GM21576 (cell line): ENCODE results near the gene PNRC1.
"Not testable (repeated sequence)": the region's sequence is repeated elsewhere in the genome, so short reads cannot be mapped to it uniquely, and the experiment has no call there.

Experiments used
- ATAC-seq: cut with Tn5 transposase; IDR thresholded peaks from one replicate; pipeline ENCODE4 v1.9.1; 2021; ENCODE audit warnings: mild to moderate bottlenecking, moderate library complexity; ENCODE audit not compliant: unreplicated experiment

Gene PNRC1

DNA sequence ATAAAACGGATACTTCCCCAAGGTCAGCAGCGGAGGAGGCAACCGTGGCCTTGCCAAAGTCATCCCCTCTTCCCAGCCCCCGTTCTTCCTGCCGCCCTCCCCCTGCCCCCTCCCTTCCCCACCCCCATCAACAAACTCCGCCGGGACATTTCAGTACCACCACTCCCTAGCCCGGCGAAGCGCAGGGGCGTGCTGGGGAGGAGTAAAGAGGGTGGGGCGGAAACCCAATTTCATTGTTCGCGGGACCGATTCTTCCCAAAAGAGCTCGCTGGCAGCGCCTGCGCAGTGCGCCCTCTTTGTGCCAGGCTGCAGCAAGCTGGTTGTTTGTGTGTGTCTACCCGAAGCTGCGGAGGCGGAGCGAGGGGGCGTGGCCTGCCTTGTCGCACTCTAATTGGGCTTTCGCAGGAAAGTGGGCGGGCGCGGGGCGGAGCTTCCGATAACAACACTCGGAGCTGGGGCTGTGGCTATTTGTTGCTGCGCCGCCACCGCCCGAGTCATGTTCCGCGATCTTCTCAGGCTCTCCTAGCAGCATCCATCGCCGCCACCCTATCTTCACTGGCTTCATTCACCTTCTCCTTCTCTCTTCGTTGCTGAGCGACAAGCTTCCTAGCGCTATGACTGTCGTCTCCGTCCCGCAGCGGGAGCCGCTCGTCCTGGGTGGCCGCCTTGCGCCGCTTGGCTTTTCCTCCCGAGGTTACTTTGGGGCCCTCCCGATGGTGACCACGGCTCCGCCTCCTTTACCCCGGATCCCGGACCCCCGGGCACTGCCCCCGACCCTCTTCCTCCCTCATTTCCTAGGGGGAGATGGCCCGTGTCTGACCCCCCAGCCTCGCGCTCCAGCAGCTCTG is at the start of gene PNRC1:
TSS of gene PNRC1 (plus strand) at position 471 of the 848 bp plus-strand sequence. CDS start at position 615, 144 bp downstream.
- peak; percentile 74 for ATAC-seq

DNA sequence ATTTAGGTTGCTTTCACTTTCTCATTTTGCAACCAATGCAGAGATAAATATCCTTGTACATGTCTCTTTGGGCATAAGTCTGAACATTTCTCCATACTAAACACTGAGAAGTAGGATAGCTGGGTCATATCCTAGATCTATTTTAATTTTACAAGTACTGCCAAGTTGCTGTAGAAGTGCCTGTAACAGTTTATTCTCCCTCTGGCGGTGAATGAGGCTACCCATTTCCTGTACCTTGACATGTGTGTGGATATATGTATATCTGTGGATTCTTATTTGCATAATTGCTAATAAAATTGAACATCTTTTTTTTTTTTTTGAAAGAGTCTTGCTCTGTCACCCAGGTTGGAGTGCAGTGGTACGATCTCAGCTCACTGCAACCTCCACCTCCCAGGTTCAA is 48.0 kb upstream of the PNRC1 start:
- ATAC-seq = no peak

DNA sequence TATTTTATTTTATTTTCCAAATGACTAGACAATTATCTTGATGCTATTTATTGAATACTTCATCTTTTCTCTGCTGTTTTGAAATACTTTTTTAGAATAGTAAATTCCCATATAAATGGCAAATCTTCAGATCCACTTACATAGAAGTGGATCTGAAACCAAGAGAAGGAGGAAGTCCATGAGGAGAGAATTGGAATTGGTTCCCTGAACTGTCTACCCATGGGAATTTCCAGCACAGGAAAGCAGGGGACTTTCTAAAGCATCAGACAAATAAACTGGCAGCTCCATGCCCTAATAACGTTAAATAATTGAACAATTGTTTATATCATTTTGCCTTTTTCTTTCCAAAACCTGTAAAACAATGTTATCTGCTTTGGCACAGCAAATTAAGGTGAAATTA is 47.1 kb upstream of the PNRC1 start:
- no peak for ATAC-seq

DNA sequence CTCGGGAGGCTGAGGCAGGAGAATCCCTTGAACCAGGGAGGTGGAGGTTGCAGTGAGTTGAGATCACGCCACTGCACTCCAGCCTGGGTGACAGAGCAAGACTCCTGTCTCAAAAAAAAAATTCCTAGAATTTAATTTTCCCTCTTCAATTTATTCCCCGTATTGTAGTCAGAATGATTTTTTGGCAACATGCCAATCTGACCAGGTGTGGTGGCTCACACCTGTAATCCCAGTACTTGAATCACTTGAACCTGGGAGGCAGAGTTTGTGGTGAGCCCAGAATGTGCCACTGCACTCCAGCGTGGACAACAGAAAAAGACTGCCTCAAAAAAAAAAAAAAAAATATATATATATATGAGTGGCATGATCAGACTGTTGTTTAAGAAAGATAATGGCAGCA is 46.4 kb upstream of the PNRC1 start:
- not testable (repeated sequence) for ATAC-seq

DNA sequence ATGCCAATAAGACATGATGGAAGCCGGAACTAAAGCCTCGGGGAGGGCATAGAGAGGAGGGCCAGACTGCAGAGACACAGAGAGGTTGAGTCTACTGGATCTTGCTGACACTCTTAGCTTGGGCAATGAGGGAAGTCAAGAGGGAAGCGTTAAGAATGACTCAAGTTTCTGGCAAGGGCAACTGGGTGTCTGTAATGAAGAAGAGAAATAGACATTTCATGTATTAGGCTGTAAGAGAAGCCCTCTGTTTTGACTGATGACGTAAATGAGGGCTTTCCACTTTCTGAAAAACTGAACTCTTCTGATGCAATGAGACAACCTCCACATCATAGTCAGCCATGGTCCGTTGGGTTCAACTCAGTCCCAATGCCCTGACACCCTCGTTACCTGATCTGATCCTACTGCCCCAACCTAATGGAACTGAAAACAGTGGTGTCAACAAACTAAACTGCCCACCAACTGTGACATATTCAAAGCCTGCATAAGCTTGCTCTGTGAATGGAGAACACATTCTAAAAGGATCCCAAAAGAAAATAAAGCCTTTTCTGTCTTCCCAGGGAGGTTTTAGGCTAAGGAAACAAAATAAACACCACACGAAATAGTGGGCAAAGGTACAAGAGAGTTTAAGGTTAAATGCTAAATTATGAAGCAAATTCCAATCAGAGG is 45.8 kb upstream of the PNRC1 start:
- ATAC-seq = no peak

DNA sequence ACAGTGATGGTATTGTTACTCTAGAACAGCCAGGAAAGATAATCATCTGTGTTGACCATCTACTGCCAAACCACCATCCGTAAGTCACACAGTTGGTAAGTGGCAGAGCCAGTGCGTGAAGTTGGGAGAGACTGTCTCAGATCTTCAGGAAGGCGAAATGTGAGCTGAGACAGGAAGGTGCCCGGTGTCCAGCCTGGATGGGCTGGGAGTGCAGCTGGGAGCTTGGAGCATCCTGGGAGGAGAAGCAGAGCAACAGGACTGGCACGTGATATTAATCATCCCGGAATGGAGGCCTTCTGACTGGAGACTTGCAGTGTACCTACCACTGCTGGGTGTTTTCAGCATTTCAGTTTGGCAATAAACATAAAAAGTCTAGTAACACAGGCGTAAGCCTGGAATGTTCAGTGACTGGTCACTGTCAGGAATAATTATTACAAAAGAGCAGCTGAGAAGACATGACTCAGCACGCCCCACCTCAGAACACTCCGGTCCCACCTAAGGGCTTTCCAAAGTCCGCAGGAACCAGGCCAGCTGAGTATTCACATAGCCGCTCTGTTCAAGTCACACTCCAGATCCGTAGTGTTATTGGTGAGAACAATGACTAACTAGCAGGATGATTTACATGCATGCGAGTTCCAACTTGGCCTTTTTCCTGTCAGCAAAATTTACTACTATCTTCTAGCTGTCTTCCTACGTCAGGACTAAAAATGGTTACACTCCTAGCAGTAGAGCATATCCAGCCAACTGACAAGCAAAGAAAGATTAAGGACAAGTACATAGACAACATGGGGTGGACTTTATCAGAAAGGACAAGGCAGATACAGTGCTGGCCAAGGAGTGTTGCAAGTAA is 45.1 kb upstream of the PNRC1 start:
- ATAC-seq = no peak

DNA sequence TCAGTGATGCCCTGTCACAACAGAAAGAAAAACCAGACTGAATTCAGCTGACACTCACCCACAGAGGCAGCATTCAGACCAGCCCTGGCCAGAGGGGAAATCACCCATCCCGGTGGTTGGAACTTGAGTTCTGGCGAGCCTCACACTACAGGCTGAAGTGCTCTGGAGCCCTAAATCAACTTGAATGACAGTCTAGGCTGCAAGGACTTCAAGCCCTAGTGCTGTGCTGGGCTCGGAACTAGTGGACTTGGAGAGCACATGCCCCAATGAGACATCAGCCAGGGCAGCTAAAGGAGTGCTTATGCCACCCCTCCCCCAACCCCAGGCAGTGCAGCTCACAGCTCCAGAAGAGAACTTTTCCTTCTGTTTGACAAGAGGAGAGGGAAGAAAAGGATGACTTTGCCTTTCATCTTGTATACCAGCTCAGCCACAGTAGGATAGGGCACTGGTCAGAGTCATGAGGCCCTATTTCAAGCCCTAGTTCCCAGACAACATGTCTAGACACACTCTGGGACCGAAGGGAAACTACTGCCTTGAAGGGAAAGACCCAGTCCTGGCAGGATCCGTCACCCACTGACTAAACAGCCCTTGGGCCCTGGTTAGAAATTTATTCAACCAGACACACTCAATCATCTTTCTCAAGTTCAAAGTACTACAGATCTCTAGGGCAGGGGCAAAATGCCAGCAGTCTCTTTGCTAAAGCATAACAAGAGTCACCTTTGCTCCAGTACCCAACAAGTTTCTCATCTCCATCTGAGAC is 43.2 kb upstream of the PNRC1 start:
- no peak for ATAC-seq

DNA sequence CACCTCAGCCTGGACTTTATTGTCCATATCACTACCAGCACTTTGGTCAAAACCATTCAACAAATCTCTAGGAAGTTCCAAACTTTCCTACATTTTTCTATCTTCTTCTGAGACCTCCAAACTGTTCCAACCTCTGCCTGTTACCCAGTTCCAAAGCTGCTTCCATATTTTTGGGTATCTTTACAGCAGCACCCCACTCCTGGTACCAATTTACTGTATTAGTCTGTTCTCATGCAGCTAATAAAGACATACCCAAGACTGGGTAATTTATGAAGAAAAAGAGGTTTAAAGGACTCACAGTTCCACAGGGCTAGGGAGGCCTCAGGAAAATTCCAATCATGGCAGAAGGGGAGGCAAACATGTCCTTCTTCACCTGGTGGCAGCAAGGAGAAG is 42.7 kb upstream of the PNRC1 start:
- ATAC-seq = not testable (repeated sequence)

DNA sequence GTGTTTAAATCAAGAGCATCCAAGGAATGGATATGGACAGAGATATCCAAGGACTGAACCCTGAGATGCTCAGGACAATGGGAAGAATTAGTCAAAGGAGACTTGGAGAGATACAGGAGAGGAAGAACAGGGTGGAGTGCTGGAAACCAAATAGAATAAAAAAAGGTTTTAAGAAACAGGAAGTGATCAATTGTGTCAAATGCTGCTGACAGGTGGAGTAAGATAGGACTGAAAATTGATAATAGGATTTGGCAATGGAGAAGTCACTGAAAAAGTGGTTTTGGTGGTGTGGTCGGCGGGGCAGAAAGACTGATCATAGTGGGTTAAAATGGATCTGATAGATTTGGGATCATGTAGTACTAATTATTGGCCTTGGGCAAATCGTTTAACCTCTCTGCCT is 37.9 kb upstream of the PNRC1 start:
- ATAC-seq = no peak

DNA sequence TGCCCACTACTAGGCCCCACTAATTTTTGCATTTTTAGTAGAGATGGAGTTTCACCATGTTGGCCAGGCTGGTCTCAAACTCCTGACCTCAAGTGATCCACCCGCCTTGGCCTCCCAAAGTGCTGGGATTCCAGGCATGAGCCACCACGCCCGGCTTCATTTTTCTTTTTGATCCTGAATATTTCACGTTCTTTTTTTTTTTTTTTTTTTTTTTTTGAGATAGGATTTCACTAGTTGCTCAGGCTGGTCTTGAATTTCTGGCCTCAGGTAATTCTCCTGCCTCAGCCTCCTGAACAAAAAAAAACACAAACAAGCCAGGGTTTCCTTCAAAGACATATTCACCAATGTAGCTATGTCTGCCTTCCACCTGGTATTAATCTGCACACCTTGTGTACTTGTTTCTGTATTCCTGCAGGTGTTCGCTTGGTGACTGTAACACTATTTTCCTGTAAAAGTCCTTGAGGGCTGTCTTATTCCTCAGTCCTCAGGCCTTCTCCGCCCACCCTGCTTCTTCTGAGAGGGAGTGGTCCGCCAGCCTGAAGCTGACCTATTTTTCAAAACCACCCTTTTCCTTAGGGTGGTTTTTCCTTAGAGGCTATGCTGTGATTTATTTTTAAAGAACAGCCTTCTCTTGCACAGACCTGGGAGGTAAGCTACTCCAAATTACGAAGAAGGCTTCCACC is 36.1 kb upstream of the PNRC1 start:
- no peak for ATAC-seq

DNA sequence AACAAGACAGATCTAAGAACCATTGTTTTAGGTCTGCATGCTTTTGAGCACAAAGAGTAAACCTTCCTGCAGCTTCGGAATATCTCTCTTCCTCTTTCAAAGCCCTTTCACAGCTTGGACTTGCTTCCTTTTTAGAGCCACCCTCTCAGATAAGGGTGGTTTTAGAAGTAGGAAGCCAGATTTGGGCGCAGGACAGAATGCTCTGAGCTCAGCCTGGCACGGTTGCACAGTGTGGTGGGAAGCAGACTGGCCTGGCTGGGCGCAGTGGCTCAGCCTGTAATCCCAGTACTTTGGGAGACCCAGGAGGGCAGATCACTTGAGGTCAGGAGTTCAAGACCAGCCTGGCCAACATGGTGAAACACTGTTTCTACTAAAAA is 35.6 kb upstream of the PNRC1 start:
- ATAC-seq = no peak

DNA sequence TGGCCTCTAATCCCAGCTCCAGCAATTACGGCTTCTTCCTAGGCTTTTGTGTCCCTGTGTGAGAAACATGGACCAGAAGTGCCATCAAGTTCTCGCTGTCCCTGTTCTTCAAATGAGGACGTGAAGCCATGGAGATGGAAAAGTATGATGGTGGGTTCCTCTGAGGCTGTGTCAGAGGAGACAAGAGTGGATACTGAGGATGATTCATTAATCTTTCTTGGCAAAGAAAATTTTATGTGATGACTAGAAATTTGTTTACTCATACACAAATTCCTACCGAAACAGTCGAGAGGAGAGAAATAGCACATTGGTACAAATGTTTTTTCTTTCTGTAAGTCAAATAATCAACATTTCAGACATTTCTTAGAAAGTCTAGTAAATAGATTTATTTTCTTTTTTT is 35.0 kb upstream of the PNRC1 start:
- no peak for ATAC-seq

DNA sequence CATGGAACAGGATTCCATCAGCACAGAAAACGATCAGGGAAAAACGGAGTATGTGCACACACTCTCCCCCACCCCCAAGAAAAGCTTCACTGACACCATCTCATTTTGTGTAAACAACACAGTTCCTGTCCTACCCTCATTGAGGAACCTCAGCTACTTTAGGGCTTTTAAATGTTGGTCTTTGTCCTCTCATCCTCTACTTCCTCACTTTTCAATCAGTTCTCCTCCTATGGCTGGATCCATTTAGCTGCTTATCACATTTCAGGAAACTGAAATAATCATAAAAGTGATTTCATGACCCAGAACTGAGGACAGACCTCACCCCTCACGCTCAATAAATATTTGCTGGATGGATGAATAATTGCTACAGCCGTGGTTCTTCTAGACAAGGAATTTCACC is 33.1 kb upstream of the PNRC1 start:
- no peak for ATAC-seq

DNA sequence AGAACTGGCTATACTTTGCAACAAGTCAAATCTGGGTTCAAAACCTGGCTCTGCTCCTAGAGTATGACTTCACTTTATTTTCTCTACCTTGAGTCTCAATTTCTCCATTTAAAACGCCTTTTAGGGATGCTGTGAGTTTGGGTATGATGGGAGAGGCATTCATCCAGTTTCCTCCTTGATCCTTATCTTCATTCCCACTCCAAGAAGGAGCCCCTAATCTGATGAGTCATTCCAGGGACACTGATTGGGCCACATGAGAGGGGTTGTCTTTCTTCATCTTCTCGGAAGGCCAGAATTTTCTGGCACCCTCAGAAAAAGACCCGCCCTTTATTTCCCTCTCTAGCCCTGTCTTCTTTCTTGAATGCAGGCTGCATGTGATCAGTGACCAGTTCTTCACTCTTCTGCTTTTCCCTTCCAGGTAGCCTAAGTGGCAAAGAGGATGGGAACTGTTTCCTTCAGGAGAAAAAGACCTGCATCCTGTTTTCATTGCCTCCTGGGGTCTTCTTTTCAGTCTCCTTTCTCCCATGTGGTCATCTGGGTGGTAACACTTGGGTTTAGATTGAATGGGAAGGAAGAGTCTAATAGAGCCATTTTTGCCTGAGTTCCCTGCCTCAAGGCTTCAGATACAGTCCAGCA is 32.1 kb upstream of the PNRC1 start:
- no peak for ATAC-seq

DNA sequence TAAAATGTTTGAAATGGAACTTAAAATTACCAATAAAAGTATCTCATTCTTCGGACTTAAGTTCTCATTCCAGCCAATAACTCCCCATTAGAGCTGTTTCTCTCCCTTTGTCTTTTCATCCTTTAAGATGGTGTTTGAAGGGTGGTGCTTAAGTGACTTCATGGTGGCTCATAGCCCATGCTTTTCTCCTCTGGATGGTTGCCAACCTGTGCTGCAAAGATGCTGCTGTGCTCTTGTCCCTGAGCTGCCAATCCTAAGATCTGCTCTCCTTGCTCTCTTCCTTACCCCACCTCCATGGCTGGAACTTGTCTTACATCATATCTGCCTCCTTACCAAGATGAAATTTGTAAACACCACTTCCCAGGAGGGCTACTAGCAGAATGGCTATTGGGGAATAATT is 31.6 kb upstream of the PNRC1 start:
- no peak for ATAC-seq

DNA sequence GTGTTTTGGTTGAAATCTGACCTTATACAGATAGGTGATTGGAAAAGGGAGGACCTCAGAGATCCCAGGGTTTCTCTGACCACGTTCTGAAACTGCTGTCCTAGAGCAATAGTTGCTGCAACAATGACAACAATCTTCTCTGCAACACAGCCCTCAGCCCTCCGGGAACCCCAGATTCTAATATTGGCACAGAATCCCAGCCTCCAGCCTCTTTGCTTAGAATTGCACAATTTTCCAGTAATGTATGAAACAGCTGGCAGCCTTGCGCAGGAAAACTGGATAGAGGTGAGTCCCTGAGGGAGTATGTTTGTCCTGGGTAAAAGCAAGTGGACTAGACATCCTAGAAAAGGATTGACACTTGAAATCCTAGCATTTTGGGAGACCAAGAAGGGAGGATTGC is 30.4 kb upstream of the PNRC1 start:
- no peak for ATAC-seq

DNA sequence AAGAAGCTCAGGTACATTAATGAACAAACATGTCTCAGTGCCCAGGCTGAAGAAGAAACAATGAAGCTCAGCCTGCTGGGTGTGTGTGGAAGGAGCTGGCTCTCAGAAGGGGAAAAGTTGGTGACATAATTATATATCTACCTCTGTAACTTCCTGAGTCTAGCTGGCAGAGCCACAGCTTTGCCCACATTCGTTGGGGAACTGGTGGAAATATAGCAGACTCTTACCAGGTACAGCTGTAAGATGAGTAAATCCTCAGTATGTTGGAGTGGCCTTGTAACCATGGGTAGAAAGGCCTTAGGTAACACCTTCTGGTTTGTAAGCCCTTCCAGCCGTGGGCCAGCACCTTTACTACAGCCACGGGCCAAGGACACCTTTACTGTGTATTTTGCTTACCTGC is 29.9 kb upstream of the PNRC1 start:
- ATAC-seq = no peak

DNA sequence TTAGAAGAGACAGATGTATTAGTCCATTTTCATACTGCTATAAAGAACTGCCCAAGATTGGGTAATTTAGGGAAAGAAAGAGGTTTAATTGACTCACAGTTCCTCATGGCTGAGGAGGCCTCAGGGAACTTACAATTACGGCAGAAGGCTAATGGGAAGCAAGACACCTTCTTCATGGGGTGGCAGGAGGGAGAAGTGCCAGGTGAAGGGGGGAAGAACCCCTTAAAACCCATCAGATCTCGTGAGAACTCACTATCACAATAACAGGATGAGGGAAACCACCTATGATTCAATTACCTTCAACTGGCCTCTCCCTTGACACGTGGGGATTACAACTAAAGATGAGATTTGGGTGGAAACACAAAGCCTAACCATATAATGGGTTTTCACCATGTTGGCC is 28.9 kb upstream of the PNRC1 start:
- ATAC-seq = no peak

DNA sequence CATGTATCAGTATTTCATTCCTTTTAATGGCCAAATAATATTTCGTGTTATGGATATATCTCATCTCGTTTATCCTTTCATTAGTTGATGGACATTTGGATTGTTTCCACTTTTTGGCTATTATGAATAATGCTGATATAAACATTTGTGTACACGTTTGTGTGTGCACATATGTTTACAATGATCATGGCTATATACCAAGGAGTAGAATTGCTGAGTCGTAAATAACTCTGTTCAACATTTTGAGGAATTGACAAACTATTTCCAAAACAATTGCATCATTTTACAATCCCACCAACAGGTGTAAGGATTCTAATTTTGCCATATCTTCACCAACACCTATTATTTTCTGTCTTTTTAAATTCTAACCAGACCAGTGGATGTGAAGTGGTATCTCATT is 26.3 kb upstream of the PNRC1 start:
- no peak for ATAC-seq

DNA sequence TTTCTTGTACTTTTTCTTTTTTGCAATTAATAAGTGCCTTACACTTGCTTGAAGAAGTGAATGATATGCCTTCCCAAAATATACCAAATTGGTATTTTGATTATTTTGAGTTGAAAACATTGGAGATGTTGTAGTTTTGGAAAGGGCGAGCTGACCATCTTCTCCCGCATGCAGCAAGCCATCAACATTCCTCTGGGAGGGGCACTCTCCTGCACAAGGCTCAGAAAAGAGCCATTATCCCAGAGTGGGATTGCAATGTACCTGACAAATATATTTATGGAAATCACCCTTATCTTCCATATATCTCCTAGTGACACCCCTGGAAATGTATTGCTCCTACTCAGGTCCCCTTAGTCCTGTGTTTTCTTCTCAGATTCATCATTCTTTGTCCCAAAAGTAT is 22.8 kb upstream of the PNRC1 start:
- no peak for ATAC-seq
